Pancreas (tissue), 10 donors: ENCODE data around the gene EOLA1. TPM values are rescaled to one million over a fixed set of nuclear protein-coding genes. Genes with fewer than 3 reads are reported as not detected.
A peak's percentile ranks its signal among the peaks of the same experiment; 100 is the strongest.
"Not testable (repeated sequence)": the region's sequence is repeated elsewhere in the genome, so short reads cannot be mapped to it uniquely, and the experiment has no call there.

Experiments used
- ATAC-seq, 4 donors: fragments of 200-7000 bp; cut with Tn5 transposase; one replicate each; pipeline versions ENCODE4 v1.8.0 to v1.9.1; 2020; ENCODE audit warnings: mild to moderate bottlenecking in 4 of 4, moderate library complexity in 4 of 4
- DNase-seq, 6 donors: peaks; one replicate each; pipeline ENCODE4 v3.0.0-alpha.2; 2020
- FAIRE-seq: peaks from 2 replicates; lab custom pipeline; 2012; peaks lifted over from hg19 to GRCh38; lab: Jason Lieb, UNC
- H3K27ac ChIP-seq, 4 donors: fragments of 200-600 bp; sonication (generic); 1 replicate in 3 of 4; 2 replicates in 1 of 4; pipeline versions ENCODE4 v1.5.0 to v1.8.0; 2020
- H3K27me3 ChIP-seq, 4 donors: fragments of 200-600 bp; one replicate each; pipeline ENCODE4 v1.8.0; 2021
- H3K36me3 ChIP-seq, 3 donors: fragments of 200-600 bp; sonication (generic) in 1 of 3; one replicate each; pipeline versions ENCODE4 v1.5.0 to v1.8.0; 2020 to 2021
- H3K4me1 ChIP-seq, 3 donors: fragments of 200-600 bp; one replicate each; pipeline ENCODE4 v1.8.0; 2021
- H3K4me3 ChIP-seq, 4 donors: fragments of 200-600 bp; sonication (generic) in 2 of 4; one replicate each; pipeline versions ENCODE4 v1.5.0 to v1.8.0; 2020 to 2021
- H3K9me3 ChIP-seq, 4 donors: fragments of 200-600 bp; one replicate each; pipeline ENCODE4 v1.8.0; 2021
- WGBS, 2 donors: extraction: QIAGEN DNeasy Blood & Tissue Kit; methylation state at CpG; one replicate each; pipeline ENCODE4 v1.1.7; 2013; 5-methylcytosine and 5-hydroxymethylcytosine counted together
- intact Hi-C, 3 donors: fragments of 100-400 bp; cut with DNase I; formaldehyde crosslinking; loops; one replicate each; pipeline versions ENCODE4 v1.11.1 to v1.14.2; 2022
- polyA plus RNA-seq, 2 donors: library from polyadenylated mRNA; stranded (reverse); fragments of 200-250 nt; gene quantifications; one replicate each; pipeline ENCODE4 v1.2.3, GENCODE V29; 2013
- total RNA-seq, 6 donors: library from RNA; stranded (reverse); fragmentation: NEBNext Ultra II Directional in 4 of 6; extraction: Animal tissue kit (Norgen Biotek cat#: 25700) in 4 of 6; gene quantifications; one replicate each; pipeline versions ENCODE4 v1.2.1 to v1.2.4, GENCODE V29; 2021 to 2023
- TF ChIP-seq, protein P1 (sequence below), 4 donors: fragments of 200-600 bp; sonication (generic) in 3 of 4; IDR thresholded peaks; one replicate each; pipeline versions ENCODE4 v1.5.0 to v1.8.0; 2021; ENCODE audit warnings: antibody characterized with exemption in 4 of 4
- donor health status: healthy with polysubstance abuse.
- donor health status: DM: no; HTN: no; CAD: no; lungs with moderate emphysema.
- donor health status: DM: no; HTN: no; CAD: no.
- donor health status: control.
- donor health status: control.
- donor health status: Bipolar disorder and iron deficiency.
- donor health status: DM: yes; HTN: yes; CAD: no.
- donor health status: DM: no; HTN: no; CAD: no.
- donor health status: DM: no; HTN: no; CAD: no.
- donor health status: DM: yes; HTN: yes; CAD: no.

Gene EOLA1
- total and polyA plus RNA-seq, 8 donors = 11.0 to 19.1 (median 11.7) TPM

GRCh38 chrX:149528381-149528780 is 12.4 kb upstream of the EOLA1 start:
- TF ChIP-seq, protein P1, sequence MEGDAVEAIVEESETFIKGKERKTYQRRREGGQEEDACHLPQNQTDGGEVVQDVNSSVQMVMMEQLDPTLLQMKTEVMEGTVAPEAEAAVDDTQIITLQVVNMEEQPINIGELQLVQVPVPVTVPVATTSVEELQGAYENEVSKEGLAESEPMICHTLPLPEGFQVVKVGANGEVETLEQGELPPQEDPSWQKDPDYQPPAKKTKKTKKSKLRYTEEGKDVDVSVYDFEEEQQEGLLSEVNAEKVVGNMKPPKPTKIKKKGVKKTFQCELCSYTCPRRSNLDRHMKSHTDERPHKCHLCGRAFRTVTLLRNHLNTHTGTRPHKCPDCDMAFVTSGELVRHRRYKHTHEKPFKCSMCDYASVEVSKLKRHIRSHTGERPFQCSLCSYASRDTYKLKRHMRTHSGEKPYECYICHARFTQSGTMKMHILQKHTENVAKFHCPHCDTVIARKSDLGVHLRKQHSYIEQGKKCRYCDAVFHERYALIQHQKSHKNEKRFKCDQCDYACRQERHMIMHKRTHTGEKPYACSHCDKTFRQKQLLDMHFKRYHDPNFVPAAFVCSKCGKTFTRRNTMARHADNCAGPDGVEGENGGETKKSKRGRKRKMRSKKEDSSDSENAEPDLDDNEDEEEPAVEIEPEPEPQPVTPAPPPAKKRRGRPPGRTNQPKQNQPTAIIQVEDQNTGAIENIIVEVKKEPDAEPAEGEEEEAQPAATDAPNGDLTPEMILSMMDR (IDR thresholded peaks at IDR 0.05) = no peak
- Histone ChIP-seq H3K36me3 (no peaks in the 10 kb centered on the region), H3K9me3 (no peaks in the 10 kb centered on the region), H3K4me1 (no peaks in the 10 kb centered on the region), H3K4me3 (no peak overlapping the region), H3K27ac (no peak overlapping the region), H3K27me3 (no peaks in the 10 kb centered on the region)
- FAIRE-seq (no peak), DNase-seq (no peak), ATAC-seq (no peak)
- intact Hi-C loops = no loop called here
- 63 to 76% methylated on average over 1 of the region's 1 CpG for WGBS, 2 donors

GRCh38 chrX:149531599-149531998 is 9.2 kb upstream of the EOLA1 start:
- intact Hi-C loops = no loop called here
- DNase-seq = no peak
- TF ChIP-seq, protein P1 (IDR thresholded peaks at IDR 0.05) = no peak
- no peaks in the 10 kb centered on the region for H3K36me3 ChIP-seq
- no peak overlapping the region for H3K27ac ChIP-seq
- no peaks in the 10 kb centered on the region for H3K9me3 ChIP-seq
- FAIRE-seq = no peak
- H3K4me3 ChIP-seq = no peak overlapping the region
- no peaks in the 10 kb centered on the region for H3K4me1 ChIP-seq
- 79 to 88% methylated on average over 2 of the region's 2 CpGs for WGBS, 2 donors
- no peak for ATAC-seq
- no peaks in the 10 kb centered on the region for H3K27me3 ChIP-seq

- DNase-seq, H3K4me3 ChIP-seq, H3K9me3 ChIP-seq, H3K27ac ChIP-seq, intact Hi-C loops, FAIRE-seq, H3K27me3 ChIP-seq, H3K36me3 ChIP-seq, H3K4me1 ChIP-seq: not testable (repeated sequence)
- WGBS, 2 donors = 75% methylated on average over 1 of the region's 3 CpGs; no CpG with 5 or more reads in 1 of the 2 donors
- ATAC-seq = peak in 2 of 4 donors; percentile 65 to 69
Measured at GRCh38 chrX:149532868-149533267, 7.9 kb upstream of the EOLA1 start.

- H3K4me1 ChIP-seq, H3K9me3 ChIP-seq, H3K4me3 ChIP-seq, H3K27ac ChIP-seq, intact Hi-C loops, DNase-seq, FAIRE-seq, H3K27me3 ChIP-seq, H3K36me3 ChIP-seq: not testable (repeated sequence)
- peak; percentile 61 to 80 (median 69) for ATAC-seq
- WGBS, 2 donors = 43 to 61% methylated on average over 9 to 10 of the region's 11 CpGs
Measured at GRCh38 chrX:149533999-149534398, 6.8 kb upstream of the EOLA1 start.

DNA sequence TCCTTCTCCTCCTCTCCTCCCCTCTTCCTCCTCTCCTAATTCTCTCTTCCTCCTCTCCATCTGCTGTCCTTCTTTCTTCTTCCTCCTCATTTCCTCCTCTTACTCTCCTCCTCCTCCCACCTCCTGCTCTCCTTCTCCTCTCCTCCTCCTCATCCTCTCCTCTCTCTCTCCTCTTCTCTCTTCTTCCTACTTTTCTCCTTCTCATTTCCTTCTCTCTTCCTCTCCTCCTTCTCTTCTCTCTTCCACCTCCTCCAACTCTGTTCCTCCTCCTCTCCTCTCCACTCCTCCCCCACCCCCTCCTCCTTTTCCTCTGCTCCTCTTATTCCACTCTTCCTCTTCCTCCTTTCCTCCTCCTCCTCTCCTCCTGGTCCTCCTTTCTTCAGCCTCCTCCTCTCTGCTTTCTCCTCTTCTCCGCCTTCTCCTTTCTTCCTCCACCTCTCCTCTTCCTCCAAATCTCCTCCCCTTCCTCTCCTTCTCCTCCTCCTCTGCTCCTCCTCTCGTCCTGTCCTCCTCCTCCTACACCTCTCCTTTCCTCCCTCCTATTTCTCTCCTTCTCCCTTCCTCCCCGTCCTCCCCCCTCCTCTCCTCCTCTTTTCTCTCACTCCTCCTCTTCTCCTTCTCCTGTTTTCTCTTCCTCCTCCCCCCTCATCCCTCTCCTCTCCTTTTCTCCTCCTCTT is 5.7 kb upstream of the EOLA1 start:
- DNase-seq, H3K4me1 ChIP-seq, ATAC-seq, H3K36me3 ChIP-seq, H3K27me3 ChIP-seq, H3K4me3 ChIP-seq, H3K9me3 ChIP-seq, FAIRE-seq, H3K27ac ChIP-seq, intact Hi-C loops: not testable (repeated sequence)
- WGBS, 2 donors = 44 to 76% methylated on average over 3 of the region's 3 CpGs

GRCh38 chrX:149537474-149537873 is 3.3 kb upstream of the EOLA1 start:
- H3K4me3 ChIP-seq, H3K27me3 ChIP-seq, intact Hi-C loops, ATAC-seq, FAIRE-seq, H3K4me1 ChIP-seq, H3K9me3 ChIP-seq, H3K27ac ChIP-seq, DNase-seq, H3K36me3 ChIP-seq: not testable (repeated sequence)
- WGBS, 2 donors = 86 to 87% methylated on average over 7 of the region's 11 CpGs
